GM19397 (cell line): ENCODE data around the gene RTN4RL2.

ENCODE experiments used
- ATAC-seq: cut with Tn5 transposase; IDR thresholded peaks from one replicate; pipeline ENCODE4 v1.9.1; 2021; ENCODE audit warnings: mild to moderate bottlenecking, moderate library complexity; ENCODE audit not compliant: unreplicated experiment

Gene RTN4RL2

GRCh38 chr11:57498540-57498939 is 38.2 kb downstream of the RTN4RL2 start:
- no peak for ATAC-seq

- peak; percentile 97 for ATAC-seq
Observed at GRCh38 chr11:57499413-57499982, 39.2 kb downstream of the RTN4RL2 start.

- peak; percentile 8 for ATAC-seq
Observed at GRCh38 chr11:57499983-57500461, 39.7 kb downstream of the RTN4RL2 start.

GRCh38 chr11:57500515-57500914 is 40.2 kb downstream of the RTN4RL2 start:
- no peak for ATAC-seq

- no peak for ATAC-seq
Observed at GRCh38 chr11:57500926-57501325, 40.6 kb downstream of the RTN4RL2 start.

GRCh38 chr11:57501953-57502352 is 41.6 kb downstream of the RTN4RL2 start:
- no peak for ATAC-seq

GRCh38 chr11:57502376-57502775 is 42.0 kb downstream of the RTN4RL2 start:
- ATAC-seq = no peak

GRCh38 chr11:57502870-57503269 is 42.5 kb downstream of the RTN4RL2 start:
- ATAC-seq = no peak

GRCh38 chr11:57504511-57504910 is 44.2 kb downstream of the RTN4RL2 start:
- no peak for ATAC-seq

- ATAC-seq = no peak
Observed at GRCh38 chr11:57506522-57506921, 46.2 kb downstream of the RTN4RL2 start.

GRCh38 chr11:57508341-57509170 is 48.2 kb downstream of the RTN4RL2 start:
- no peak for ATAC-seq

- no peak for ATAC-seq
Observed at GRCh38 chr11:57511741-57512430, 51.6 kb downstream of the RTN4RL2 start.

- no peak for ATAC-seq
Observed at GRCh38 chr11:57512646-57513451, 52.5 kb downstream of the RTN4RL2 start.

GRCh38 chr11:57513452-57513795 is 53.1 kb downstream of the RTN4RL2 start:
- ATAC-seq = no peak

GRCh38 chr11:57513911-57514537 is 53.7 kb downstream of the RTN4RL2 start:
- peak; percentile 28 for ATAC-seq

- peak; percentile 46 for ATAC-seq
Observed at GRCh38 chr11:57514538-57515331, 54.4 kb downstream of the RTN4RL2 start.

GRCh38 chr11:57515332-57516060 is 55.2 kb downstream of the RTN4RL2 start, which contains the start of gene SLC43A1:
TSS of gene SLC43A1 (minus strand) at chr11:57515702. CDS start at chr11:57514111, 1,591 bp downstream.
- ATAC-seq = peak; percentile 43

GRCh38 chr11:57516061-57516443 is 55.7 kb downstream of the RTN4RL2 start:
- ATAC-seq = no peak

- no peak for ATAC-seq
Observed at GRCh38 chr11:57521116-57521515, 60.8 kb downstream of the RTN4RL2 start.
